Effector CD8-positive, alpha-beta T cell (primary cell): ENCODE data around the gene ABI2.

ENCODE experiments used
- DNase-seq: peaks from one replicate; lab custom pipeline; 2025; lab: John Stamatoyannopoulos, UW

The ABI2 gene

DNA sequence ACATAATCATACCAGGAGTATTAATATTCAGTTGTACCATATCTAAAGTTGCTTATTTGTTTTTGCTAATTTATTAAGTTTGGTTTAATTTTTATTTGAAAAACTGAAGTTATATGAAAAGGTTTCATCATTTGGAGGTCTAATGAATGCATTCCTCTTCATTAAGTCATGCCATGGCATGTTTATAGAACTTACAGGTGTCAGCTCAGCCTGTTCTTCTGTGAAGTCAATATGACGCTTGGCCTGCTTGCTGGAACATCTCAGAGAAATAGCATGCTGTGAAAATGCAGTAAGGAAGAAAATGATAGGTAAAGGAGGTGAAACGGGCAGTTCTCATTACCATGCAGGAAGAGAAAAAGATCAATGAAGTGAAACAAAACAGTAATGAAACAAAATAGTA is 148.7 kb downstream of the ABI2 start:
- no peak for DNase-seq

DNA sequence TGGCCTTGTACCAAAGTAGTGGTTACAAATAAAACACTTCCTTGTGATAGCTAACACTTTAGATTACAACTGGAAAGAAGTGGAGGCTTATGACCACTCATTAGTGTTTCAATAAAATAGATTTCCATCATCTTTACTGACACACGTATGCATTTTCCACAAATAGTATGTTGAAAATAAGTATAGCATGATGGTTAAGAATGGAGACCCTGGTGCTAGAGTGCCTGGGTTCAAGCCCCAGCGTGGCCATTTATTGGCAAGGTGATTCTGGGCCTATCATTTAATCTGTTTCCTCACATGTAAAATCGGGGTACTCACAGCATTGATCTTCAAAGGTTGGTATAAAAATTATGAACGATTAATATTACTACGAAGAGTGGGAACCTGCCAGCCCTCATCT is 152.4 kb downstream of the ABI2 start:
- DNase-seq: no peak

DNA sequence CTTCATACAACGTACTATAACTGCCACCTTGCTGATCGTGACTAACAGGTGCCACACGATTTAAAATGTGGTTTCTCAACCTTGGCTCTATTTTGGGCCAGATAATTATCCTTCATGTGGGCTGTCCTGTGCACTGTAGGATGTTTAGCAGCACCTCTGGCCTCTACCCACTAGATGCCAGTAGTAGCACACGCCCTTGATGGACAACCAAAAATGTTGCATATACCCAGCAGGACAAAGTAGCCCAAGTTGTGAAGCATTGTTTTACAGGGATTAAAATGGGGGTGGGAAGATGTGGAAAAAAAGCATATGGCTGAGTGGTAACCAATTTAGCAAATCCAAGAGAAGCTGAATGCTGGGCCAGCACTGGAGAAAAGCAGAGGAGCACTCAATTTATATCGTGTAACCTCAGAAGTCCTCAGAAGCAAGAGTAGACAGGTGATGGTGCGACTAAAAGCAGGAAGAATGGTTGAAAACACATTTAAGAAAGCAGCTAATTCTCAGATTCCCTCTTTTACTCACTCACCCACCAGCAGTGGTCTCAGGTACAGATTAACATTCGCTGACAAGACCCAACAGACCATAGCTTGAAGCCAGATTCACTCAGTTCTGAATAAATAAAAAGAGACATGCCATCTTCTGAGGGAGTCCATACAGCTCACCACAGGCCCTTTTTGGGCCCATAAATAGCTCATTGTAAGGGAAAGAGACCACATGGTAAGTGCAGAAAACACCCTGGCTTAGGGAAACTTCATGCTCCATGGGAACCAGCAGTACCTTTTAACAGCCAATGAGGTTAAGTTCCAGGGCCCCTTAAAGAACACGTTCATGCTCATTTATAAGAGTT is 156.3 kb downstream of the ABI2 start:
- DNase-seq: peak; percentile 27

DNA sequence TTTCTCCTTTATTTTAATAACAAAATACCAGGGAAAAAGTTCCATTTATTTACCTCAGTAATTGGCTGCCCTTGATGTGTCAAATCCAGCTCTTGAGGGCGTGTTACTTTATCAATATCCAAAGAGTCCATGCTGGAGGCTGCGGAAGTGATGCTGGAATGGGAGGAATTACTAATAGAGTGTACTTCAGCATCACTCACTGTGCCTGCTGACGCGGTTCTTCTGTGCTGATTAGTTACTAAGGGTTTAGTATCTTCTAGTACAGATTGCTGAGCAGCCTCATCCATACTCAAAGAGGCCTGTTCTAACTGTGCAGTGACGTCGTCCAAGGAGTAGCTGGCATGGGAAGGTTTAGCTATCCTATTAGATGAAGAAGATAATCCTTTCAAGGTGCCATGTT is 161.3 kb downstream of the ABI2 start:
- no peak for DNase-seq

DNA sequence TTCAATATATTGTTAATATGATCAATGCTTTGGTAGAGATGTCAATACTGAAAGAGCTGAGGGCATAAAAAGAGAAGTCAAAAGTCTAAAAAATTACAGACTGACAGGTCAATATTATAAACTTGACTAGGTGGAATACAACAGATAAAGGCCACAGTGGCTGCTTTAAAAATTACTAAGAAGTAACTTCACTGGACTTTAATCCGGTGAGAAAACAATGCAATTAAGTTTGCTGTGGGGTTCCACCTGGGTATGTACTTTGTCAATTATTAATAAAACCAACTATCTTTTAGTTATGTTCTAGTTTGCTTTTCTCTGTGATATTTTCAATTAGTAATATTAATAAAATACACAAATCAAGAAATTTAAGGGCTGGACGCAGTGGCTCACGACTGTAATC is 162.2 kb downstream of the ABI2 start:
- DNase-seq: no peak

DNA sequence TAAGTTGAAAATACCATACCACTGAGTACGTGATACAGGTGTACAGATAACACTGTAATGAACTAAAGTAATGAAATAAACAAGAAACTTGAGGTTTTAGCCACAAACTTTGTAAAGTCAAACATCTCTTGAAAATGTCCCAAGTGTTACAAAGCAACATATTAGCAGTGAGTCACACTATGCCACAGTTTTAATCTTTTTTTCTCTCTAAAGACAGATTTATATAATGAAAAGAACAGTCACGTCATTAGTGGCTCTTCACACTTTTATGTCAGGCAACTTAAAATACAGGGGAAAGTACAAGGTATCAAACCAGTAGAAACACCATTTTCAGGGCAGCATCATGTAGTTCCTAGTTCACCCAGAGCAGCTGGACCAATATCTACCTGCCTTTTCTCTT is 164.8 kb downstream of the ABI2 start:
- DNase-seq: no peak
